GM21526 (cell line): ENCODE measurements around the gene TMSB4X.
A peak's percentile ranks its signal among the peaks of the same experiment; 100 is the strongest.

Experiments used
- ATAC-seq: cut with Tn5 transposase; IDR thresholded peaks from one replicate; pipeline ENCODE4 v1.9.1; 2021; ENCODE audit warnings: moderate library complexity; ENCODE audit not compliant: unreplicated experiment, low FRiP score

TMSB4X gene

GRCh38 chrX:12992544-12993118, 17.7 kb downstream of the TMSB4X start:
- ATAC-seq, result no peak

- no peak for ATAC-seq
Observed at GRCh38 chrX:12993826-12994225, 18.9 kb downstream of the TMSB4X start.

- no peak for ATAC-seq
Observed at GRCh38 chrX:12994321-12994720, 19.4 kb downstream of the TMSB4X start.

GRCh38 chrX:12996934-12997435, 22.1 kb downstream of the TMSB4X start:
- ATAC-seq, result no peak

- ATAC-seq, result no peak
Observed at GRCh38 chrX:12997906-12998687, 23.2 kb downstream of the TMSB4X start.

- peak; percentile 48 for ATAC-seq
Observed at GRCh38 chrX:12999422-12999821, 24.5 kb downstream of the TMSB4X start.

GRCh38 chrX:13000301-13000811, 25.4 kb downstream of the TMSB4X start:
- peak; percentile 52 for ATAC-seq

GRCh38 chrX:13001097-13001496, 26.2 kb downstream of the TMSB4X start:
- ATAC-seq, result no peak

- no peak for ATAC-seq
Observed at GRCh38 chrX:13001961-13002671, 27.2 kb downstream of the TMSB4X start.

GRCh38 chrX:13005661-13006473, 31.0 kb downstream of the TMSB4X start:
- peak; percentile 58 for ATAC-seq

- ATAC-seq, result no peak
Observed at GRCh38 chrX:13007519-13008188, 32.7 kb downstream of the TMSB4X start.

GRCh38 chrX:13008189-13008533, 33.3 kb downstream of the TMSB4X start:
- ATAC-seq, result no peak

- no peak for ATAC-seq
Observed at GRCh38 chrX:13008851-13009250, 33.9 kb downstream of the TMSB4X start.

GRCh38 chrX:13009273-13009672, 34.4 kb downstream of the TMSB4X start:
- ATAC-seq, result no peak

GRCh38 chrX:13009844-13010243, 34.9 kb downstream of the TMSB4X start:
- no peak for ATAC-seq

GRCh38 chrX:13010546-13010945, 35.6 kb downstream of the TMSB4X start:
- ATAC-seq, result no peak

- ATAC-seq, result peak; percentile 87
Observed at GRCh38 chrX:13013363-13014110, 38.6 kb downstream of the TMSB4X start.

GRCh38 chrX:13014111-13015096, 39.5 kb downstream of the TMSB4X start:
- ATAC-seq, result peak; percentile 14
